ENCODE results near the gene CARMIL1. TPM values are rescaled to one million over a fixed set of nuclear protein-coding genes. Genes with fewer than 3 reads are reported as not detected.

The CARMIL1 gene
- total and polyA plus RNA-seq, 2 of the 8 experiments (the other 6 are each of a cell fraction or from before 2014, with no cell fraction given), result 20.3 to 40.4 TPM

DNA sequence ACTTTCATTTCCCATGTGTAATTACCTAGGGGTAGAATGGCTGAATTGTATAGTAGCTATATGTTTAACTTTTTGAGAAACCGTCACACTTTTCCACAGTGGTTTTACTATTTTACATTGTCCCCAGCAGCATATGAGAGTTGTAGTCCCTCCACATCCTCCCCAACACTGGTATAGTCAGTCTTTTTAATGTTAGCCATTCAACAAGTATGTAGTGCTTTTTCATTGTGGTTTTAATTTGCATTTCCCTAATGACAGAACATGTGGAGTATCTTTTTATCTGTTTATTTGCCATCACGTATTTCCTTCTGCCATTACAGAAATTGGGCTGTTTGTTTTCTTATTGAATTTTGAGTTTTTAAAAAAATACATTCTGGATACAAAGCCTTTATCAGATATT is 148.4 kb downstream of the CARMIL1 start (continued):
- TF ChIP-seq RAD21 (IDR thresholded peaks at IDR 0.05 in 1 of 2, conservative IDR thresholded peaks at IDR 0.05 in 1 of 2; ENCODE audit: low read depth in 2 of 2, low read length in 2 of 2), result no peak

All from H1 (cell line).